HEK293T (cell line): Measurements from ENCODE around the gene TBX21.

Experiments used
- CTCF ChIA-PET: fragments of 350-600 bp; formaldehyde crosslinking; extraction: SDS; loops from one replicate; lab custom pipeline; 2021; ENCODE audit warnings: antibody characterized with exemption, inconsistent platforms; lab: Yijun Ruan, JAX
- POLR2A ChIA-PET: fragments of 350-600 bp; formaldehyde crosslinking; extraction: SDS; loops from one replicate; lab custom pipeline; 2020; ENCODE audit warnings: antibody characterized with exemption, inconsistent platforms; lab: Yijun Ruan, JAX
- DNase-seq: peaks from one replicate; pipeline ENCODE4 v3.0.0; 2012; ENCODE audit warnings: mixed read lengths; ENCODE audit errors: extremely low spot score
- ARNT ChIP-seq: fragments of 450-650 bp; IDR thresholded peaks from 2 replicates; pipeline ENCODE4 v1.6.1; 2017; ENCODE audit warnings: mild to moderate bottlenecking
- BHLHE40 ChIP-seq: fragments of 450-650 bp; IDR thresholded peaks from 2 replicates; pipeline ENCODE4 v1.6.1; 2016; ENCODE audit warnings: mild to moderate bottlenecking, moderate library complexity, borderline replicate concordance
- CTBP1 ChIP-seq: fragments of 450-650 bp; IDR thresholded peaks from 2 replicates; pipeline ENCODE4 v1.6.1; 2016; ENCODE audit warnings: borderline replicate concordance
- ELF4 ChIP-seq: fragments of 450-650 bp; IDR thresholded peaks from 2 replicates; pipeline ENCODE4 v1.6.1; 2017; ENCODE audit warnings: antibody characterized with exemption
- FOXA1 ChIP-seq: fragments of 450-650 bp; IDR thresholded peaks from 2 replicates; pipeline ENCODE4 v1.6.1; 2016; ENCODE audit warnings: mild to moderate bottlenecking
- FOXK2 ChIP-seq: fragments of 450-650 bp; IDR thresholded peaks from 2 replicates; pipeline ENCODE4 v1.6.1; 2016; ENCODE audit warnings: mild to moderate bottlenecking
- FOXM1 ChIP-seq: fragments of 450-650 bp; IDR thresholded peaks from 2 replicates; pipeline ENCODE4 v1.6.1; 2017; ENCODE audit warnings: mild to moderate bottlenecking, borderline replicate concordance
- HDGF ChIP-seq: fragments of 450-650 bp; IDR thresholded peaks from 2 replicates; pipeline ENCODE4 v1.6.1; 2017; ENCODE audit warnings: antibody characterized with exemption, borderline replicate concordance
- L3MBTL2 ChIP-seq: fragments of 450-650 bp; conservative IDR thresholded peaks from 2 replicates; pipeline ENCODE4 v1.6.1; 2016; ENCODE audit warnings: mild to moderate bottlenecking
- LEF1 ChIP-seq: fragments of 450-650 bp; IDR thresholded peaks from 2 replicates; pipeline ENCODE4 v1.6.1; 2017; ENCODE audit warnings: mild to moderate bottlenecking, borderline replicate concordance
- NFRKB ChIP-seq: fragments of 450-650 bp; IDR thresholded peaks from 2 replicates; pipeline ENCODE4 v1.6.1; 2016; ENCODE audit warnings: mild to moderate bottlenecking, moderate library complexity
- PKNOX1 ChIP-seq: fragments of 450-650 bp; IDR thresholded peaks from 2 replicates; pipeline ENCODE4 v1.6.1; 2016
- SP1 ChIP-seq: fragments of 450-650 bp; IDR thresholded peaks from 2 replicates; pipeline ENCODE4 v1.6.1; 2017
- SUZ12 ChIP-seq: fragments of 450-650 bp; IDR thresholded peaks from 2 replicates; pipeline ENCODE4 v1.6.1; 2016; ENCODE audit warnings: mild to moderate bottlenecking
- TARDBP ChIP-seq: fragments of 450-650 bp; IDR thresholded peaks from 2 replicates; pipeline ENCODE4 v1.6.1; 2016
- ZNF384 ChIP-seq: fragments of 450-650 bp; IDR thresholded peaks from 2 replicates; pipeline ENCODE4 v1.6.1; 2016

TBX21 gene

GRCh38 chr17:47733047-47733673 is at the start of gene TBX21:
Gene TBX21, plus strand, starts transcription at chr17:47733236. Its CDS starts 219 bp downstream, at chr17:47733455.
- CTCF ChIA-PET = interaction anchor here (0.6 to 2.6 kb wide), 7 partner anchors 8 to 114 kb away, joined by 3 to 10 read pairs (median 5); no protein-coding TSS in a partner anchor
- DNase-seq = peak; percentile 88
- no peak for TF ChIP-seq PKNOX1
- no peak for TF ChIP-seq SP1
- TF ChIP-seq NFRKB = no peak
- no peak for TF ChIP-seq CTBP1
- TF ChIP-seq TARDBP = no peak
- TF ChIP-seq ELF4 = no peak
- TF ChIP-seq SUZ12 = no peak
- no peak for TF ChIP-seq ZNF384
- POLR2A ChIA-PET = interaction anchor here (0.6 to 1.6 kb wide), 3 partner anchors 12 to 84 kb away, joined by 3 to 10 read pairs (median 3); partner anchors contain the start of gene KPNB1

GRCh38 chr17:47684025-47684424 is 49.0 kb upstream of the TBX21 start:
- ChIA-PET CTCF (interaction anchor here (1.0 kb wide), 1 partner anchor 14 kb away, joined by 3 read pairs; no protein-coding TSS in a partner anchor), POLR2A (interaction anchor here (0.7 kb wide), 1 partner anchor 35 kb away, joined by 3 read pairs; the partner anchor contains the start of gene KPNB1)
- no peak for DNase-seq
- no peak for TF ChIP-seq PKNOX1
- TF ChIP-seq TARDBP = no peak
- TF ChIP-seq ELF4 = no peak
- TF ChIP-seq FOXA1 = no peak
- TF ChIP-seq NFRKB = no peak
- TF ChIP-seq ZNF384 = no peak
- no peak for TF ChIP-seq FOXK2
- no peak for TF ChIP-seq ARNT
- no peak for TF ChIP-seq SP1
- no peak for TF ChIP-seq BHLHE40
- TF ChIP-seq LEF1 = no peak
- no peak for TF ChIP-seq CTBP1
- no peak for TF ChIP-seq L3MBTL2
- TF ChIP-seq HDGF = no peak
- TF ChIP-seq SUZ12 = no peak
- TF ChIP-seq FOXM1 = no peak

- CTCF ChIA-PET = interaction anchor here (1.0 kb wide), 1 partner anchor 13 kb away, joined by 3 read pairs; no protein-coding TSS in a partner anchor
- POLR2A ChIA-PET = interaction anchor here (0.7 kb wide), 1 partner anchor 35 kb away, joined by 3 read pairs; the partner anchor contains the start of gene KPNB1
- no peak for DNase-seq
- no peak for TF ChIP-seq TARDBP
- TF ChIP-seq ARNT = no peak
- peak; percentile 12; the same call in 1 of the 2 replicates for TF ChIP-seq ELF4
Observed at GRCh38 chr17:47684535-47685193, 48.4 kb upstream of the TBX21 start.

- TF ChIP-seq CTBP1 (no peak), TARDBP (peak; percentile 61; the same call in 1 of the 2 replicates)
- ChIA-PET POLR2A (no interaction called here), CTCF (no interaction called here)
- no peak for DNase-seq
Observed at GRCh38 chr17:47685556-47686275, 47.3 kb upstream of the TBX21 start.

- DNase-seq = no peak
- no peak for TF ChIP-seq LEF1
- no peak for TF ChIP-seq BHLHE40
- TF ChIP-seq SUZ12 = no peak
- no peak for TF ChIP-seq L3MBTL2
- TF ChIP-seq CTBP1 = no peak
- TF ChIP-seq HDGF = no peak
- TF ChIP-seq ZNF384 = no peak
- no peak for TF ChIP-seq FOXM1
- no peak for TF ChIP-seq FOXA1
- TF ChIP-seq TARDBP = no peak
- TF ChIP-seq ELF4 = no peak
- no peak for TF ChIP-seq PKNOX1
- TF ChIP-seq NFRKB = no peak
- TF ChIP-seq ARNT = no peak
- TF ChIP-seq SP1 = no peak
- TF ChIP-seq FOXK2 = no peak
- CTCF ChIA-PET = no interaction called here
- POLR2A ChIA-PET = interaction anchor here (1.1 kb wide), 1 partner anchor 21 kb away, joined by 3 read pairs; no protein-coding TSS in a partner anchor
Observed at GRCh38 chr17:47686276-47686635, 46.8 kb upstream of the TBX21 start.
